Kidney (tissue), 14 donors: Measurements from ENCODE around the gene MS4A14. TPM values are rescaled to one million over a fixed set of nuclear protein-coding genes. Genes with fewer than 3 reads are reported as not detected.

Experiments
- DNase-seq, 5 donors: peaks; one replicate each; pipeline ENCODE4 v3.0.0-alpha.2; 2013 to 2020
- FAIRE-seq: peaks from 2 replicates; lab custom pipeline; 2012; peaks lifted over from hg19 to GRCh38; lab: Jason Lieb, UNC
- H3K27ac ChIP-seq, 2 donors: one replicate each; pipeline ENCODE4 v1.7.0; 2013; ENCODE audit warnings: low read depth in 2 of 2, low read length in 2 of 2, inconsistent platforms in 1 of 2
- H3K27me3 ChIP-seq: one replicate; pipeline ENCODE4 v1.7.1; 2013; ENCODE audit warnings: low read length, inconsistent platforms; ENCODE audit not compliant: control insufficient read depth, insufficient read depth
- H3K36me3 ChIP-seq, 3 donors: one replicate each; pipeline versions ENCODE4 v1.7.0 to v1.7.1; 2013; ENCODE audit warnings: low read length in 3 of 3, control low read depth in 1 of 3, inconsistent platforms in 1 of 3; ENCODE audit not compliant: insufficient read depth in 3 of 3, control insufficient read depth in 2 of 3
- H3K4me1 ChIP-seq, 3 donors: one replicate each; pipeline versions ENCODE4 v1.7.0 to v1.7.1; 2013; ENCODE audit warnings: low read length in 3 of 3, inconsistent platforms in 1 of 3, low read depth in 1 of 3; ENCODE audit not compliant: control insufficient read depth in 2 of 3, insufficient read depth in 2 of 3
- H3K4me3 ChIP-seq, 3 donors: one replicate each; pipeline versions ENCODE4 v1.7.0 to v1.8.1; 2013; ENCODE audit warnings: low read length in 3 of 3, control low read depth in 1 of 3, inconsistent platforms in 1 of 3
- H3K9ac ChIP-seq, 3 donors: one replicate each; pipeline versions ENCODE4 v1.7.0 to v1.7.1; 2013; ENCODE audit warnings: low read length in 3 of 3, control low read depth in 1 of 3, inconsistent platforms in 1 of 3
- H3K9me3 ChIP-seq, 3 donors: one replicate each; pipeline versions ENCODE4 v1.7.0 to v1.7.1; 2013; ENCODE audit warnings: low read length in 3 of 3, control low read depth in 1 of 3, inconsistent platforms in 1 of 3; ENCODE audit not compliant: control insufficient read depth in 2 of 3, insufficient read depth in 1 of 3
- intact Hi-C: fragments of 100-400 bp; cut with DNase I; formaldehyde crosslinking; loops from one replicate; pipeline ENCODE4 v1.11.1; 2022
- polyA plus RNA-seq: library from polyadenylated mRNA; stranded (reverse); fragments of 350-450 nt; fragmentation: Illumina TruSeq; extraction: RNeasy Lipid Tissue Mini Kit (QIAGEN cat#74804); gene quantifications from one replicate; pipeline ENCODE4 v1.2.3, GENCODE V29; 2014; ENCODE audit warnings: low read depth, low replicate concordance; ENCODE audit not compliant: insufficient read depth
- total RNA-seq: library from RNA; stranded (reverse); fragmentation: NEBNext Ultra II Directional; extraction: Animal tissue kit (Norgen Biotek cat#: 25700); gene quantifications from one replicate; pipeline ENCODE4 v1.2.1, GENCODE V29; 2021
- TF ChIP-seq, protein P1 (sequence below): IDR thresholded peaks from 3 replicates; pipeline ENCODE4 v1.5.1; 2012; ENCODE audit warnings: mild to moderate bottlenecking, moderate library complexity, borderline replicate concordance; ENCODE audit not compliant: insufficient read depth; ENCODE audit errors: extremely low read depth
- donor health status: control.
- donor health status: control.
- donor health status: control.
- donor health status: control.
- donor health status: control.
- donor health status: DM: yes; HTN: yes; CAD: no.
- donor health status: Normal renal cell carcinoma (clear cell type).

The MS4A14 gene
- total and polyA plus RNA-seq, 2 donors from 2014 or later, result 0.34 to 2.1 TPM

DNA sequence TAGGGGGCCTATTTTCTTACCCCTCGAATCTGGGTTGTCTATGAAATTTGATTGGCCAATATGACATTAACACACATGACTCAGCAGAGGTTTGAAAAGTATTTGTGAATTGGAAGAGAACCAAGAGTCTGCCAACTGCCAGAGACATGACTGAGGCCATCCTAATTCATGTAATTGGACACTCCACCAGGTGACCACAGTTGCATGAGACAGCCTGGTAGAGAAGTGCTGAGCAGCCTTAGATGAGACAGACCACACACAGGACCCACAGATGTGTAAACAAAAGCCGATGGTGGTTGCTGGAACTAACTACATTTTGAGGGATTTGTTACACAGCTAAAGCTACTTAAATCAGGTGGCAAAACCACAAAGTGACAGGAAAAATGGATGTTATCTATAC, 32.3 kb downstream of the MS4A14 start:
- DNase-seq (no peak), FAIRE-seq (no peak)
- H3K4me1 ChIP-seq, result peaks cover 0 to 12% (median 4%) of the 10 kb centered on the region in 3 donors
- H3K27ac ChIP-seq, result no peak overlapping the region
- H3K9ac ChIP-seq, result no peak overlapping the region
- TF ChIP-seq, protein P1, sequence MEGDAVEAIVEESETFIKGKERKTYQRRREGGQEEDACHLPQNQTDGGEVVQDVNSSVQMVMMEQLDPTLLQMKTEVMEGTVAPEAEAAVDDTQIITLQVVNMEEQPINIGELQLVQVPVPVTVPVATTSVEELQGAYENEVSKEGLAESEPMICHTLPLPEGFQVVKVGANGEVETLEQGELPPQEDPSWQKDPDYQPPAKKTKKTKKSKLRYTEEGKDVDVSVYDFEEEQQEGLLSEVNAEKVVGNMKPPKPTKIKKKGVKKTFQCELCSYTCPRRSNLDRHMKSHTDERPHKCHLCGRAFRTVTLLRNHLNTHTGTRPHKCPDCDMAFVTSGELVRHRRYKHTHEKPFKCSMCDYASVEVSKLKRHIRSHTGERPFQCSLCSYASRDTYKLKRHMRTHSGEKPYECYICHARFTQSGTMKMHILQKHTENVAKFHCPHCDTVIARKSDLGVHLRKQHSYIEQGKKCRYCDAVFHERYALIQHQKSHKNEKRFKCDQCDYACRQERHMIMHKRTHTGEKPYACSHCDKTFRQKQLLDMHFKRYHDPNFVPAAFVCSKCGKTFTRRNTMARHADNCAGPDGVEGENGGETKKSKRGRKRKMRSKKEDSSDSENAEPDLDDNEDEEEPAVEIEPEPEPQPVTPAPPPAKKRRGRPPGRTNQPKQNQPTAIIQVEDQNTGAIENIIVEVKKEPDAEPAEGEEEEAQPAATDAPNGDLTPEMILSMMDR, result no peak
- H3K9me3 ChIP-seq, result no peaks in the 10 kb centered on the region
- no peak overlapping the region for H3K4me3 ChIP-seq
- H3K36me3 ChIP-seq, result no peaks in the 10 kb centered on the region
- intact Hi-C loops, result no loop called here
- no peaks in the 10 kb centered on the region for H3K27me3 ChIP-seq

DNA sequence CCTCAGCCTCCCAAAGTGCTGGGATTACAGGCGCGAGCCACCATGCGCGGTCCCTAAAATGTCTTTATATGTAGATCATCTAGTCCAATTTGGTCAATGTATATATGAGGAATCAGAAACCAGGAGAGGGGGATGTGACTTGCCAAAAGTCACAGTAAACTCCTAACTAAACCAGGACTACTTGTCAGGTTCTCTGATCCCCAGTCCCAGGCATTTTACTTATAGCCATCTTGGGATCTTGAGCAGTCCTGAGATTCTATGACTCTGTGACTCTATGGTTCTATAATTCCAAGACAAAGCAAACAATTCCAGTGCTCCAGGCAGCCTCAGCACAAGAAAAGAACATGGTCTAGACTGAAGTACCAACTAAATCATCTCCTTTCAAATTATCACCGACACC, 33.0 kb downstream of the MS4A14 start, which contains the start of gene MS4A5:
Gene MS4A5, plus strand, starts transcription at position 301 of the 400 bp plus-strand sequence. CDS start 103 bp downstream, outside the sequence.
- Histone ChIP-seq H3K9me3 (no peaks in the 10 kb centered on the region), H3K4me1 (peaks cover 0 to 12% (median 4%) of the 10 kb centered on the region in 3 donors), H3K36me3 (no peaks in the 10 kb centered on the region), H3K9ac (no peak within 1 kb of the TSS), H3K27me3 (no peaks in the 10 kb centered on the region), H3K4me3 (no peak within 1 kb of the TSS), H3K27ac (no peak within 1 kb of the TSS)
- intact Hi-C loops, result no loop called here
- TF ChIP-seq, protein P1, result no peak
- DNase-seq (no peak), FAIRE-seq (no peak)

DNA sequence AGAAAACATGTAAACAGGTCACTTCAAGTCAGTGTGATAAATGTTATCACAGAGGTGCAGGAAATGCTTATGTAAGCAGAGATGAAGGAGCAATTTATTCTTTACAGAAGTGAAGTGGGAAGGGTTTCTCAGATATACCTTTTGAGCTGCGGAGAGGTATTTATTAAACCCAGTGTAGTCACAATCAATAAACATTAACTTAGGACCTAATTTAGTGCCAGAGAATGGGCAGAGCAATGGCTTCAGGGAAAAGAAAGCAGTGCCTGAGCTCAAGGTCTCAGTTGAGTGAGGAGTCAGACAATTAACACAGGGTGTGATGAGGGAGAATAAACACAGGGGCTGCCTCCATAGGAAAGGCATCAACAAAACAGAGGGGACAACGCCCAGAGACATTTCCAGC, 35.0 kb downstream of the MS4A14 start:
- H3K27ac ChIP-seq, result peak overlapping the region; percentile 36 to 45

More for the DNA sequence above, 35.0 kb downstream of the MS4A14 start:
- intact Hi-C loops, result no loop called here
- Histone ChIP-seq H3K9ac (no peak overlapping the region), H3K27me3 (no peaks in the 10 kb centered on the region), H3K9me3 (no peaks in the 10 kb centered on the region), H3K4me3 (no peak overlapping the region), H3K36me3 (no peaks in the 10 kb centered on the region), H3K4me1 (peaks cover 0 to 12% (median 4%) of the 10 kb centered on the region in 3 donors)
- TF ChIP-seq, protein P1, result no peak
- DNase-seq (peak in 2 of 5 donors; percentile 29 to 41), FAIRE-seq (no peak)
